CD14-positive monocyte (primary cell): ENCODE measurements around the gene LMX1B. TPM values are rescaled to one million over a fixed set of nuclear protein-coding genes. Genes with fewer than 3 reads are reported as not detected.
"Not testable (repeated sequence)": the region's sequence is repeated elsewhere in the genome, so short reads cannot be mapped to it uniquely, and the experiment has no call there.

Experiments
- DNase-seq, 3 donors: peaks; one replicate each; pipeline ENCODE4 v3.0.0-alpha.2; 2011 to 2022
- H2AFZ ChIP-seq: 2 replicates; pipeline ENCODE4 v1.6.0; 2012; ENCODE audit warnings: mild to moderate bottlenecking, low read depth, low read length, inconsistent platforms; ENCODE audit not compliant: insufficient read depth, poor library complexity, severe bottlenecking
- H3K27ac ChIP-seq, 2 donors: 1 replicate in 1 of 2; 2 replicates in 1 of 2; pipeline ENCODE4 v1.5.1; 2012 to 2013; ENCODE audit warnings: low read length in 2 of 2, control low read depth in 1 of 2, inconsistent platforms in 1 of 2, low read depth in 1 of 2, mild to moderate bottlenecking in 1 of 2
- H3K27me3 ChIP-seq, 2 donors: one replicate each; pipeline versions ENCODE4 v1.6.0 to v1.6.1; 2011 to 2013; ENCODE audit warnings: low read length in 2 of 2; ENCODE audit not compliant: control insufficient read depth in 2 of 2, insufficient read depth in 2 of 2
- H3K36me3 ChIP-seq, 2 donors: replicated peaks in 1 of 2; 1 replicate in 1 of 2; 2 replicates in 1 of 2; pipeline versions ENCODE4 v1.5.1 to v1.6.1; 2012 to 2013; ENCODE audit warnings: low read length in 2 of 2, control low read depth in 1 of 2, inconsistent platforms in 1 of 2, mild to moderate bottlenecking in 1 of 2; ENCODE audit not compliant: insufficient read depth in 2 of 2, control insufficient read depth in 1 of 2
- H3K4me1 ChIP-seq, 2 donors: 1 replicate in 1 of 2; 2 replicates in 1 of 2; pipeline versions ENCODE4 v1.5.1 to v1.6.1; 2012 to 2013; ENCODE audit warnings: low read length in 2 of 2, control low read depth in 1 of 2, inconsistent platforms in 1 of 2, mild to moderate bottlenecking in 1 of 2, moderate library complexity in 1 of 2; ENCODE audit not compliant: insufficient read depth in 2 of 2, control insufficient read depth in 1 of 2
- H3K4me2 ChIP-seq: replicated peaks from 2 replicates; pipeline ENCODE3; 2012; ENCODE audit warnings: low read length, moderate library complexity, mild to moderate bottlenecking; ENCODE audit not compliant: poor library complexity, severe bottlenecking; ENCODE audit errors: extremely low read depth
- H3K4me3 ChIP-seq, 3 experiments: fragments of 200-600 bp in 1 of 3; sonication (generic) in 1 of 3; replicated peaks in 1 of 3; 1 replicate in 2 of 3; 2 replicates in 1 of 3; pipeline ENCODE4 v1.5.1; 2011 to 2013; ENCODE audit warnings: low read length in 3 of 3, mild to moderate bottlenecking in 3 of 3, control low read depth in 2 of 3, low read depth in 2 of 3, inconsistent platforms in 1 of 3, moderate library complexity in 1 of 3
- H3K79me2 ChIP-seq: 2 replicates; pipeline ENCODE4 v1.6.0; 2012; ENCODE audit warnings: mild to moderate bottlenecking, control low read depth, inconsistent platforms, low read length, moderate library complexity; ENCODE audit not compliant: insufficient read depth
- H3K9ac ChIP-seq: 2 replicates; pipeline ENCODE4 v1.6.0; 2017; ENCODE audit warnings: low read length, mild to moderate bottlenecking; ENCODE audit not compliant: insufficient read depth, poor library complexity, severe bottlenecking
- H3K9me3 ChIP-seq, 2 donors: replicated peaks in 1 of 2; 1 replicate in 1 of 2; 2 replicates in 1 of 2; pipeline versions ENCODE4 v1.5.1 to v1.6.1; 2012 to 2013; ENCODE audit warnings: low read length in 2 of 2, control low read depth in 1 of 2; ENCODE audit not compliant: control insufficient read depth in 1 of 2, insufficient read depth in 1 of 2
- H4K20me1 ChIP-seq: 2 replicates; pipeline ENCODE4 v1.6.0; 2012; ENCODE audit warnings: mild to moderate bottlenecking, low read length, control low read depth, moderate library complexity; ENCODE audit not compliant: insufficient read depth
- H3K27ac Mint-ChIP-seq, 7 donors: one replicate each; pipeline ENCODE4 v1.8.0; 2020; ENCODE audit warnings: mild to moderate bottlenecking in 7 of 7, mixed read lengths in 7 of 7, moderate library complexity in 6 of 7, inconsistent platforms in 2 of 7
- H3K27me3 Mint-ChIP-seq, 3 donors: one replicate each; pipeline ENCODE4 v1.8.0; 2021 to 2022; ENCODE audit warnings: low read depth in 3 of 3, mild to moderate bottlenecking in 3 of 3, mixed read lengths in 3 of 3, moderate library complexity in 3 of 3, inconsistent platforms in 1 of 3
- H3K36me3 Mint-ChIP-seq, 2 donors: one replicate each; pipeline ENCODE4 v1.8.0; 2020; ENCODE audit warnings: mixed read lengths in 2 of 2, inconsistent platforms in 1 of 2, mild to moderate bottlenecking in 1 of 2
- H3K4me1 Mint-ChIP-seq: one replicate; pipeline ENCODE4 v1.8.0; 2020; ENCODE audit warnings: mild to moderate bottlenecking, mixed read lengths
- H3K4me3 Mint-ChIP-seq, 2 donors: one replicate each; pipeline ENCODE4 v1.8.0; 2020; ENCODE audit warnings: mild to moderate bottlenecking in 2 of 2, mixed read lengths in 2 of 2, moderate library complexity in 1 of 2
- H3K9me3 Mint-ChIP-seq, 7 donors: one replicate each; pipeline ENCODE4 v1.8.0; 2020 to 2022; ENCODE audit warnings: mixed read lengths in 7 of 7, mild to moderate bottlenecking in 6 of 7, moderate library complexity in 6 of 7, inconsistent platforms in 2 of 7
- CTCF ChIP-seq: fragments of 200-600 bp; IDR thresholded peaks from one replicate; pipeline ENCODE4 v1.8.0; 2022; ENCODE audit warnings: antibody characterized with exemption, mild to moderate bottlenecking
- WGBS: methylation state at CpG from one replicate; pipeline ENCODE4 v1.1.5; 2013; ENCODE audit warnings: missing lambda C conversion rate; ENCODE audit not compliant: insufficient coverage; 5-methylcytosine and 5-hydroxymethylcytosine counted together
- intact Hi-C, 2 donors: fragments of 100-400 bp; cut with micrococcal nuclease; formaldehyde crosslinking; loops; one replicate each; pipeline versions ENCODE4 v1.15.0 to v1.15.1; 2023
- polyA plus RNA-seq, 3 donors: library from polyadenylated mRNA; depleted of rRNA in 1 of 3; unstranded in 2 of 3; stranded (reverse) in 1 of 3; fragments of 300-500 nt in 2 of 3; fragments of >200 nt in 1 of 3; fragmentation: Illumina TruSeq in 2 of 3; gene quantifications; 1 replicate in 2 of 3; 2 replicates in 1 of 3; pipeline ENCODE4 v1.2.3, GENCODE V29; 2012 to 2021

LMX1B gene
- polyA plus RNA-seq, 3 donors = not detected

GRCh38 chr9:126723807-126724172 is 110.1 kb downstream of the LMX1B start:
- H3K27me3 ChIP-seq = peaks cover 0 to 3% of the 10 kb centered on the region in 2 donors
- peaks cover 43% of the 10 kb centered on the region for H3K4me1 Mint-ChIP-seq
- no peak overlapping the region for H3K9ac ChIP-seq
- peaks cover 0 to 4% (median under 1%) of the 10 kb centered on the region in 7 donors for H3K9me3 Mint-ChIP-seq
- peaks cover 8 to 20% (median 13%) of the 10 kb centered on the region in 3 donors for H3K27me3 Mint-ChIP-seq
- no peak for DNase-seq
- peak overlapping the region; percentile 95 for H3K4me2 ChIP-seq
- no peaks in the 10 kb centered on the region for H4K20me1 ChIP-seq
- no peaks in the 10 kb centered on the region for H3K9me3 ChIP-seq
- WGBS = 61% methylated on average over 7 of the region's 14 CpGs
- intact Hi-C loops = no loop called here
- H2AFZ ChIP-seq = peak overlapping the region; percentile 96
- no peaks in the 10 kb centered on the region for H3K36me3 ChIP-seq
- no peak overlapping the region for H3K27ac ChIP-seq
- H3K79me2 ChIP-seq = no peaks in the 10 kb centered on the region
- no peak for TF ChIP-seq CTCF
- H3K4me3 Mint-ChIP-seq = peak overlapping the region; percentile 84 to 87
- peaks cover 38 to 47% of the 10 kb centered on the region in 2 donors for H3K4me1 ChIP-seq
- peak overlapping the region in 1 of 3 experiments; percentile 88 for H3K4me3 ChIP-seq
- H3K27ac Mint-ChIP-seq = peak overlapping the region in 5 of 7 donors; percentile 42 to 87 (median 58)
- H3K36me3 Mint-ChIP-seq = no peaks in the 10 kb centered on the region

- no peaks in the 10 kb centered on the region for H3K79me2 ChIP-seq
- no peak overlapping the region for H3K27ac Mint-ChIP-seq
- H3K4me1 Mint-ChIP-seq = peaks cover 39% of the 10 kb centered on the region
- H3K36me3 Mint-ChIP-seq = no peaks in the 10 kb centered on the region
- no peaks in the 10 kb centered on the region for H3K9me3 ChIP-seq
- peaks cover 34 to 43% of the 10 kb centered on the region in 2 donors for H3K4me1 ChIP-seq
- no peaks in the 10 kb centered on the region for H4K20me1 ChIP-seq
- intact Hi-C loops = no loop called here
- H3K27me3 Mint-ChIP-seq = peaks cover 10 to 20% (median 13%) of the 10 kb centered on the region in 3 donors
- H3K36me3 ChIP-seq = no peaks in the 10 kb centered on the region
- H3K4me3 Mint-ChIP-seq = peak overlapping the region; percentile 84 to 87
- H3K4me2 ChIP-seq = no peak overlapping the region
- no peak overlapping the region for H2AFZ ChIP-seq
- no peak for TF ChIP-seq CTCF
- DNase-seq = no peak
- H3K27me3 ChIP-seq = peaks cover 0 to 3% of the 10 kb centered on the region in 2 donors
- H3K4me3 ChIP-seq = no peak overlapping the region
- WGBS = 94% methylated on average over 4 of the region's 6 CpGs
- H3K27ac ChIP-seq = no peak overlapping the region
- no peak overlapping the region for H3K9ac ChIP-seq
- peaks cover 0 to 4% (median 2%) of the 10 kb centered on the region in 7 donors for H3K9me3 Mint-ChIP-seq
Measured at GRCh38 chr9:126724226-126724625, 110.5 kb downstream of the LMX1B start.

- WGBS = no CpG with 5 or more reads among the region's 4 CpGs
- H3K4me3 ChIP-seq, H3K9me3 Mint-ChIP-seq, H3K27ac ChIP-seq, H3K9ac ChIP-seq, intact Hi-C loops, H4K20me1 ChIP-seq, H3K36me3 Mint-ChIP-seq, DNase-seq, H2AFZ ChIP-seq, H3K79me2 ChIP-seq, H3K4me3 Mint-ChIP-seq, H3K36me3 ChIP-seq, H3K27me3 ChIP-seq, H3K4me2 ChIP-seq, H3K9me3 ChIP-seq: not testable (repeated sequence)
- Mint-ChIP-seq H3K4me1 (peaks cover 27% of the 10 kb centered on the region), H3K27me3 (peaks cover 10 to 20% (median 11%) of the 10 kb centered on the region in 3 donors), H3K27ac (peak overlapping the region in 2 of 7 donors; percentile 25 to 40)
- H3K4me1 ChIP-seq = peaks cover 22 to 30% of the 10 kb centered on the region in 2 donors
Measured at GRCh38 chr9:126725485-126725884, 111.8 kb downstream of the LMX1B start.
